Breast epithelium (tissue), 4 donors: ENCODE data around the gene KCNH1. TPM values are rescaled to one million over a fixed set of nuclear protein-coding genes. Genes with fewer than 3 reads are reported as not detected.
"Not testable (repeated sequence)": the region's sequence is repeated elsewhere in the genome, so short reads cannot be mapped to it uniquely, and the experiment has no call there.

Experiments used
- DNase-seq, 2 donors: peaks; one replicate each; pipeline ENCODE4 v3.0.0-alpha.2; 2019; ENCODE audit warnings: low spot score in 2 of 2
- H3K27ac ChIP-seq, 2 donors: fragments of 200-600 bp; sonication (generic) in 1 of 2; one replicate each; pipeline ENCODE4 v1.5.1; 2016 to 2019; ENCODE audit warnings: mild to moderate bottlenecking in 1 of 2
- H3K27me3 ChIP-seq, 2 donors: fragments of 200-600 bp; sonication (generic) in 1 of 2; one replicate each; pipeline versions ENCODE4 v1.5.1 to v1.6.0; 2017 to 2019; ENCODE audit warnings: control low read depth in 1 of 2, mild to moderate bottlenecking in 1 of 2
- H3K36me3 ChIP-seq: fragments of 200-600 bp; one replicate; pipeline ENCODE4 v1.5.1; 2019
- H3K4me1 ChIP-seq, 2 donors: fragments of 200-600 bp; sonication (generic); one replicate each; pipeline ENCODE4 v1.5.1; 2016 to 2019; ENCODE audit warnings: control low read depth in 1 of 2
- H3K4me3 ChIP-seq, 3 donors: fragments of 200-600 bp; sonication (generic); 1 replicate in 2 of 3; 2 replicates in 1 of 3; pipeline ENCODE4 v1.5.1; 2016 to 2019; ENCODE audit warnings: mild to moderate bottlenecking in 3 of 3, moderate library complexity in 2 of 3
- H3K9me3 ChIP-seq, 2 donors: fragments of 200-600 bp; sonication (generic) in 1 of 2; one replicate each; pipeline ENCODE4 v1.5.1; 2016 to 2019; ENCODE audit warnings: control low read depth in 1 of 2
- CTCF ChIP-seq, 3 donors: fragments of 450-650 bp; IDR thresholded peaks; one replicate each; pipeline ENCODE4 v1.5.1; 2016 to 2017; ENCODE audit warnings: antibody characterized with exemption in 3 of 3, mild to moderate bottlenecking in 3 of 3, moderate library complexity in 3 of 3
- POLR2A ChIP-seq: fragments of 450-650 bp; IDR thresholded peaks from one replicate; pipeline ENCODE4 v1.6.1; 2016; ENCODE audit warnings: antibody characterized with exemption, mild to moderate bottlenecking, moderate library complexity
- POLR2AphosphoS5 ChIP-seq, 3 donors: sonication (generic); formaldehyde crosslinking; IDR thresholded peaks; one replicate each; pipeline ENCODE4 v1.6.1; 2017; ENCODE audit warnings: antibody characterized with exemption in 3 of 3
- intact Hi-C: fragments of 100-400 bp; cut with DNase I; formaldehyde crosslinking; loops from one replicate; pipeline ENCODE4 v1.15.1; 2023; ENCODE audit warnings: low total_unique reads
- total RNA-seq, 3 donors: library from RNA; depleted of rRNA; stranded (reverse); fragments of >200 nt; gene quantifications; one replicate each; pipeline ENCODE4 v1.1.0, GENCODE V29; 2016

Gene KCNH1
- total RNA-seq, 3 donors from 2014 or later = 0.32 to 1.3 TPM; not detected in 1

GRCh38 chr1:210663730-210664573 lies 470.0 kb downstream of the KCNH1 start:
- Histone ChIP-seq H3K27me3 (no peaks in the 10 kb centered on the region), H3K9me3 (no peaks in the 10 kb centered on the region), H3K27ac (no peak overlapping the region), H3K36me3 (no peaks in the 10 kb centered on the region), H3K4me3 (no peak overlapping the region), H3K4me1 (no peaks in the 10 kb centered on the region)
- TF ChIP-seq POLR2AphosphoS5 (IDR thresholded peaks at IDR 0.05) = no peak
- TF ChIP-seq POLR2A = no peak
- no peak for TF ChIP-seq CTCF (IDR thresholded peaks at IDR 0.05)
- no peak for DNase-seq
- intact Hi-C loops = no loop called here

GRCh38 chr1:210662291-210663050 lies 471.5 kb downstream of the KCNH1 start:
- Histone ChIP-seq H3K4me1 (no peaks in the 10 kb centered on the region), H3K27ac (no peak overlapping the region), H3K27me3 (no peaks in the 10 kb centered on the region), H3K4me3 (no peak overlapping the region), H3K36me3 (no peaks in the 10 kb centered on the region), H3K9me3 (no peaks in the 10 kb centered on the region)
- DNase-seq = no peak
- intact Hi-C loops = no loop called here
- TF ChIP-seq POLR2AphosphoS5 (IDR thresholded peaks at IDR 0.05) = no peak
- no peak for TF ChIP-seq CTCF (IDR thresholded peaks at IDR 0.05)
- no peak for TF ChIP-seq POLR2A

- H3K36me3 ChIP-seq, H3K27ac ChIP-seq, H3K4me1 ChIP-seq, DNase-seq, H3K4me3 ChIP-seq, H3K9me3 ChIP-seq, intact Hi-C loops, H3K27me3 ChIP-seq: not testable (repeated sequence)
These were observed 472.4 kb downstream of the KCNH1 start for GRCh38 chr1:210661520-210661919.

GRCh38 chr1:210657806-210658205 lies 476.1 kb downstream of the KCNH1 start:
- H3K4me1 ChIP-seq = no peaks in the 10 kb centered on the region
- DNase-seq = no peak
- H3K27me3 ChIP-seq = no peaks in the 10 kb centered on the region
- intact Hi-C loops = no loop called here
- no peaks in the 10 kb centered on the region for H3K36me3 ChIP-seq
- TF ChIP-seq CTCF (IDR thresholded peaks at IDR 0.05) = no peak
- TF ChIP-seq POLR2A = no peak
- no peak for TF ChIP-seq POLR2AphosphoS5 (IDR thresholded peaks at IDR 0.05)
- no peak overlapping the region for H3K27ac ChIP-seq
- H3K9me3 ChIP-seq = no peaks in the 10 kb centered on the region
- H3K4me3 ChIP-seq = no peak overlapping the region

GRCh38 chr1:210655511-210655910 lies 478.4 kb downstream of the KCNH1 start:
- H3K9me3 ChIP-seq = no peaks in the 10 kb centered on the region

More at GRCh38 chr1:210655511-210655910, 478.4 kb downstream of the KCNH1 start:
- Histone ChIP-seq H3K27me3 (no peaks in the 10 kb centered on the region), H3K4me3 (no peak overlapping the region), H3K4me1 (no peaks in the 10 kb centered on the region), H3K36me3 (no peaks in the 10 kb centered on the region), H3K27ac (no peak overlapping the region)
- TF ChIP-seq POLR2A = no peak
- TF ChIP-seq CTCF (IDR thresholded peaks at IDR 0.05) = no peak
- no peak for TF ChIP-seq POLR2AphosphoS5 (IDR thresholded peaks at IDR 0.05)
- no peak for DNase-seq
- intact Hi-C loops = no loop called here
